K562 (cell line): ENCODE results near the gene ZSWIM8. TPM values are rescaled to one million over a fixed set of nuclear protein-coding genes. Genes with fewer than 3 reads are reported as not detected.
A peak's percentile ranks its signal among the peaks of the same experiment; 100 is the strongest.

ENCODE experiments used
- ATAC-seq: fragments of 200-7000 bp; cut with Tn5 transposase; 3 replicates; pipeline ENCODE4 v1.9.1; 2020; ENCODE audit warnings: moderate library complexity
- BruUV-seq: library from RNA; stranded (reverse); fragments of 400-500 nt; replicated peaks from 2 replicates; lab custom pipeline; 2021; lab: Mats Ljungman, UMichigan
- CTCF ChIA-PET: fragments of 300-600 bp; formaldehyde crosslinking; extraction: SDS; loops from one replicate; lab custom pipeline; 2021; ENCODE audit warnings: low intra/inter-chr PET ratio; lab: Yijun Ruan, JAX
- POLR2A ChIA-PET: fragments of 300-600, 350-650 bp; sonication (Branson Sonifier 250); formaldehyde crosslinking; extraction: SDS; loops from one replicate; lab custom pipeline; 2021; ENCODE audit warnings: antibody characterized with exemption, inconsistent platforms; lab: Yijun Ruan, JAX
- DNase-seq, 4 experiments: peaks; one replicate each; pipeline versions ENCODE4 v3.0.0 to v3.0.0-alpha.2; 2011 to 2018; ENCODE audit warnings: low spot score in 3 of 4, mixed read lengths in 3 of 4; ENCODE audit errors: extremely low read depth in 1 of 4
- FAIRE-seq: peaks from 2 replicates; lab custom pipeline; 2011; peaks lifted over from hg19 to GRCh38; lab: Jason Lieb, UNC
- H2AFZ ChIP-seq: 2 replicates; pipeline ENCODE4 v1.6.0; 2011; ENCODE audit warnings: low read depth, low read length, control low read depth, inconsistent platforms
- H3K27ac ChIP-seq: fragments of 200-600 bp; 3 replicates; pipeline ENCODE4 v1.8.0; 2011; ENCODE audit warnings: low read depth, mild to moderate bottlenecking, control low read depth, inconsistent platforms, low read length, moderate library complexity, mixed read lengths; ENCODE audit errors: extremely low read depth
- H3K27me3 ChIP-seq, 2 experiments: fragments of 300-600 bp in 1 of 2; 2 replicates in 1 of 2; 3 replicates in 1 of 2; pipeline versions ENCODE4 v1.6.0 to v1.8.0; 2011; ENCODE audit warnings: inconsistent platforms in 2 of 2, low read length in 2 of 2, mild to moderate bottlenecking in 1 of 2, mixed read lengths in 1 of 2, moderate library complexity in 1 of 2; ENCODE audit not compliant: control insufficient read depth in 2 of 2, insufficient read depth in 2 of 2
- H3K36me3 ChIP-seq: fragments of 300-600 bp; 3 replicates; pipeline ENCODE4 v1.8.0; 2011; ENCODE audit warnings: mild to moderate bottlenecking, low read length, inconsistent platforms; ENCODE audit not compliant: control insufficient read depth, insufficient read depth
- H3K4me1 ChIP-seq, 2 experiments: fragments of 200-600 bp in 1 of 2; replicated peaks in 1 of 2; 2 replicates in 1 of 2; 3 replicates in 1 of 2; pipeline versions ENCODE4 v1.5.1 to v1.8.0; 2011; ENCODE audit warnings: inconsistent platforms in 2 of 2, low read length in 2 of 2, mild to moderate bottlenecking in 1 of 2, mixed read lengths in 1 of 2, moderate library complexity in 1 of 2; ENCODE audit not compliant: control insufficient read depth in 2 of 2, insufficient read depth in 2 of 2
- H3K4me2 ChIP-seq: 2 replicates; pipeline ENCODE4 v1.6.1; 2011; ENCODE audit warnings: low read length, control low read depth, inconsistent platforms, mixed read lengths; ENCODE audit not compliant: insufficient read depth
- H3K4me3 ChIP-seq: fragments of 200-600 bp; sonication (generic), shearing (Covaris generic); 2 replicates; pipeline ENCODE4 v1.5.1; 2016; ENCODE audit warnings: control low read depth, inconsistent platforms
- H3K79me2 ChIP-seq: fragments of 200-600 bp; 3 replicates; pipeline ENCODE4 v1.8.0; 2011; ENCODE audit warnings: low read length, inconsistent platforms; ENCODE audit not compliant: control insufficient read depth, insufficient read depth
- H3K9ac ChIP-seq, 2 experiments: 2 replicates each; pipeline versions ENCODE4 v1.6.0 to v1.6.1; 2011; ENCODE audit warnings: low read depth in 2 of 2, low read length in 2 of 2, control low read depth in 1 of 2, inconsistent platforms in 1 of 2, mild to moderate bottlenecking in 1 of 2, mixed read lengths in 1 of 2; ENCODE audit not compliant: insufficient read depth in 1 of 2
- H3K9me1 ChIP-seq: one replicate; pipeline ENCODE4 v1.6.0; 2011; ENCODE audit warnings: inconsistent platforms, mild to moderate bottlenecking, low read length, moderate library complexity; ENCODE audit not compliant: control insufficient read depth, insufficient read depth
- H3K9me3 ChIP-seq: replicated peaks from 2 replicates; pipeline ENCODE4 v1.5.1; 2011; ENCODE audit warnings: low read depth, low read length, inconsistent platforms; ENCODE audit not compliant: control insufficient read depth, insufficient read depth
- H4K20me1 ChIP-seq: replicated peaks from 2 replicates; pipeline ENCODE4 v1.6.1; 2011; ENCODE audit warnings: low read length, inconsistent platforms, mixed read lengths; ENCODE audit not compliant: control insufficient read depth, insufficient read depth
- MAZ ChIP-seq, 2 experiments: fragments of 450-650 bp in 1 of 2; sonication (generic) in 1 of 2; formaldehyde crosslinking; IDR thresholded peaks in 1 of 2; conservative IDR thresholded peaks in 1 of 2; 2 replicates each; pipeline versions ENCODE4 v1.4.0 to v1.5.0; 2020; ENCODE audit warnings: mild to moderate bottlenecking in 1 of 2, missing genetic modification reagents in 1 of 2
- MED1 ChIP-seq: sonication (generic); formaldehyde crosslinking; IDR thresholded peaks from 2 replicates; pipeline ENCODE4 v1.8.1; 2023; ENCODE audit warnings: missing genetic modification reagents, borderline replicate concordance
- MLLT1 ChIP-seq, 2 experiments: fragments of 450-650 bp; IDR thresholded peaks; 2 replicates each; pipeline ENCODE4 v1.6.1; 2016
- NR2F6 ChIP-seq: fragments of 450-650 bp; formaldehyde crosslinking; IDR thresholded peaks from 2 replicates; pipeline ENCODE4 v1.4.0; 2020; ENCODE audit warnings: mild to moderate bottlenecking
- NUFIP1 ChIP-seq: fragments of 450-650 bp; IDR thresholded peaks from 2 replicates; pipeline ENCODE4 v1.6.1; 2018; ENCODE audit not compliant: partially characterized antibody
- PHF20 ChIP-seq: fragments of 450-650 bp; IDR thresholded peaks from 2 replicates; pipeline ENCODE4 v1.6.1; 2018; ENCODE audit not compliant: partially characterized antibody
- ZBTB9 ChIP-seq: fragments of 450-650 bp; formaldehyde crosslinking; IDR thresholded peaks from 2 replicates; pipeline ENCODE4 v1.4.0; 2020; ENCODE audit warnings: mild to moderate bottlenecking, moderate library complexity
- ZNF280A ChIP-seq: fragments of 450-650 bp; IDR thresholded peaks from 2 replicates; pipeline ENCODE4 v1.6.1; 2018; ENCODE audit warnings: mild to moderate bottlenecking, low read depth; ENCODE audit not compliant: partially characterized antibody
- ZNF561 ChIP-seq: fragments of 450-650 bp; formaldehyde crosslinking; conservative IDR thresholded peaks from 2 replicates; pipeline ENCODE4 v1.4.0; 2020; ENCODE audit warnings: mild to moderate bottlenecking, moderate library complexity
- ZSCAN32 ChIP-seq: fragments of 450-650 bp; formaldehyde crosslinking; IDR thresholded peaks from 2 replicates; pipeline ENCODE4 v1.4.0; 2020; ENCODE audit warnings: mild to moderate bottlenecking, moderate library complexity
- WGBS: fragments of 100-300 bp; shearing (Covaris generic); methylation state at CpG from one replicate; pipeline ENCODE4 v1.1.6; 2016; ENCODE audit warnings: low coverage, mixed read lengths; ENCODE audit not compliant: insufficient coverage; ENCODE audit errors: missing lambda C conversion rate; 5-methylcytosine and 5-hydroxymethylcytosine counted together
- in situ Hi-C: fragments of 300-500 bp; cut with MboI; formaldehyde crosslinking; loops from 4 replicates; pipeline ENCODE4 v1.15.0; 2018; ENCODE audit warnings: inconsistent platforms, mixed read lengths
- intact Hi-C: fragments of 100-400 bp; cut with micrococcal nuclease; formaldehyde crosslinking; loops from 2 replicates; pipeline ENCODE4 v1.14.2; 2022
- polyA plus RNA-seq, 8 experiments: library from polyadenylated mRNA; depleted of rRNA in 4 of 8; stranded (reverse) in 5 of 8; unstranded in 3 of 8; fragments of >200 nt; fragmentation: Nextera tagmentation in 2 of 8; fragmentation: Illumina TruSeq in 1 of 8; extraction: Ambion mirVana in 2 of 8; extraction: Trizol in 1 of 8; gene quantifications; 2 replicates each; pipeline versions ENCODE4 v1.2.1 to v1.2.3, GENCODE V29; 2011 to 2014; ENCODE audit warnings: inconsistent platforms in 1 of 8, missing spikeins in 1 of 8
- total RNA-seq, 7 experiments: library from RNA; depleted of rRNA in 6 of 7; stranded (reverse); fragments of >200 nt in 6 of 7; fragmentation: Illumina TruSeq in 2 of 7; extraction: Trizol in 2 of 7; gene quantifications; 2 replicates each; pipeline versions ENCODE4 v1.2.1 to v1.2.3, GENCODE V29; 2011 to 2021; ENCODE audit warnings: low replicate concordance in 1 of 7
- TF ChIP-seq, protein P1 (sequence below): fragments of 450-650 bp; formaldehyde crosslinking; IDR thresholded peaks from 2 replicates; pipeline ENCODE4 v1.4.0; 2020; ENCODE audit warnings: mild to moderate bottlenecking, moderate library complexity
- TF ChIP-seq, protein P2 (sequence below): fragments of 250-450 bp; sonication (Bioruptor Pico); IDR thresholded peaks from 2 replicates; pipeline ENCODE4 v1.8.0; 2022; ENCODE audit warnings: moderate library complexity, mild to moderate bottlenecking, inconsistent platforms
- TF ChIP-seq, protein P3 (sequence below): fragments of 250-450 bp; sonication (Bioruptor Pico); IDR thresholded peaks from 2 replicates; pipeline ENCODE4 v1.8.0; 2022; ENCODE audit warnings: inconsistent platforms

The ZSWIM8 gene
- total and polyA plus RNA-seq, 9 of the 15 experiments (the other 6 are each of a cell fraction or from before 2014, with no cell fraction given) = 5.6 to 47.8 (median 26.7) TPM

GRCh38 chr10:73743327-73743904 is 42.0 kb upstream of the ZSWIM8 start:
- Histone ChIP-seq H2AFZ (peak overlapping the region; percentile 95), H3K9me1 (no peaks in the 10 kb centered on the region), H3K9me3 (no peaks in the 10 kb centered on the region), H3K4me3 (peak overlapping the region; percentile 72), H3K36me3 (peaks cover 42% of the 10 kb centered on the region), H3K4me2 (peak overlapping the region; percentile 99), H3K27me3 (no peaks in the 10 kb centered on the region), H4K20me1 (no peaks in the 10 kb centered on the region), H3K9ac (peak overlapping the region; percentile 92 to 99), H3K4me1 (peaks cover 5 to 21% of the 10 kb centered on the region in 2 experiments; a peak in 3 of 5 replicates), H3K79me2 (peaks cover 56% of the 10 kb centered on the region), H3K27ac (peak overlapping the region; percentile 99)
- BruUV-seq = TSS peak; percentile 93
- in situ Hi-C loops = no loop called here
- 10% methylated on average over 6 of the region's 6 CpGs for WGBS
- ChIA-PET CTCF (no interaction called here), POLR2A (interaction anchor here (0.7 to 6.3 kb wide), 19 partner anchors 11 to 1462 kb away, joined by 3 to 118 read pairs (median 4); partner anchors contain the start of genes CHCHD1 and DNAJC9)
- FAIRE-seq = no peak
- intact Hi-C loops = loop anchor here (5.0 kb wide), 1 partner anchor 91 kb away; no protein-coding TSS in a partner anchor
- peak in 1 of 4 experiments; percentile 11 for DNase-seq
- ATAC-seq = no peak
- TF ChIP-seq ZNF561 (CRISPR knock-in tag) = peak; percentile 88
- TF ChIP-seq NUFIP1 = peak; percentile 80
- TF ChIP-seq ZNF280A = no peak
- TF ChIP-seq ZSCAN32 (CRISPR knock-in tag) = peak; percentile 92
- no peak for TF ChIP-seq PHF20
- TF ChIP-seq, protein P1, sequence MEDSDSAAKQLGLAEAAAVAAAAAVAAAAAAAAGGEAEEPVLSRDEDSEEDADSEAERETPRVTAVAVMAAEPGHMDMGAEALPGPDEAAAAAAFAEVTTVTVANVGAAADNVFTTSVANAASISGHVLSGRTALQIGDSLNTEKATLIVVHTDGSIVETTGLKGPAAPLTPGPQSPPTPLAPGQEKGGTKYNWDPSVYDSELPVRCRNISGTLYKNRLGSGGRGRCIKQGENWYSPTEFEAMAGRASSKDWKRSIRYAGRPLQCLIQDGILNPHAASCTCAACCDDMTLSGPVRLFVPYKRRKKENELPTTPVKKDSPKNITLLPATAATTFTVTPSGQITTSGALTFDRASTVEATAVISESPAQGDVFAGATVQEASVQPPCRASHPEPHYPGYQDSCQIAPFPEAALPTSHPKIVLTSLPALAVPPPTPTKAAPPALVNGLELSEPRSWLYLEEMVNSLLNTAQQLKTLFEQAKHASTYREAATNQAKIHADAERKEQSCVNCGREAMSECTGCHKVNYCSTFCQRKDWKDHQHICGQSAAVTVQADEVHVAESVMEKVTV (CRISPR knock-in tag) = peak; percentile 74
- TF ChIP-seq, protein P2, sequence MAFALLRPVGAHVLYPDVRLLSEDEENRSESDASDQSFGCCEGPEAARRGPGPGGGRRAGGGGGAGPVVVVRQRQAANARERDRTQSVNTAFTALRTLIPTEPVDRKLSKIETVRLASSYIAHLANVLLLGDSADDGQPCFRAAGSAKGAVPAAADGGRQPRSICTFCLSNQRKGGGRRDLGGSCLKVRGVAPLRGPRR (CRISPR knock-in tag) = peak; percentile 96
- no peak for TF ChIP-seq MLLT1 (IDR thresholded peaks at IDR 0.05)
- TF ChIP-seq MED1 (CRISPR knock-in tag) = no peak
- TF ChIP-seq ZBTB9 (CRISPR knock-in tag) = peak; percentile 99
- peak; percentile 95 for TF ChIP-seq NR2F6 (CRISPR knock-in tag)
- TF ChIP-seq MAZ (CRISPR knock-in tag; conservative IDR thresholded peaks at IDR 0.05 in 1 of 2, IDR thresholded peaks at IDR 0.05 in 1 of 2) = peak in 1 of 2 experiments; percentile 82; a peak in 2 of 4 replicates
- TF ChIP-seq, protein P3, sequence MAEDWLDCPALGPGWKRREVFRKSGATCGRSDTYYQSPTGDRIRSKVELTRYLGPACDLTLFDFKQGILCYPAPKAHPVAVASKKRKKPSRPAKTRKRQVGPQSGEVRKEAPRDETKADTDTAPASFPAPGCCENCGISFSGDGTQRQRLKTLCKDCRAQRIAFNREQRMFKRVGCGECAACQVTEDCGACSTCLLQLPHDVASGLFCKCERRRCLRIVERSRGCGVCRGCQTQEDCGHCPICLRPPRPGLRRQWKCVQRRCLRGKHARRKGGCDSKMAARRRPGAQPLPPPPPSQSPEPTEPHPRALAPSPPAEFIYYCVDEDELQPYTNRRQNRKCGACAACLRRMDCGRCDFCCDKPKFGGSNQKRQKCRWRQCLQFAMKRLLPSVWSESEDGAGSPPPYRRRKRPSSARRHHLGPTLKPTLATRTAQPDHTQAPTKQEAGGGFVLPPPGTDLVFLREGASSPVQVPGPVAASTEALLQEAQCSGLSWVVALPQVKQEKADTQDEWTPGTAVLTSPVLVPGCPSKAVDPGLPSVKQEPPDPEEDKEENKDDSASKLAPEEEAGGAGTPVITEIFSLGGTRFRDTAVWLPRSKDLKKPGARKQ (CRISPR knock-in tag) = peak; percentile 90
